DMS 273 treated with DMSO at 0.1 percent for 48 hours (cell line): Measurements from ENCODE around the gene GRAMD4.

Experiments used
- DNase-seq: peaks from one replicate; lab custom pipeline; 2025; lab: John Stamatoyannopoulos, UW

GRAMD4 gene

GRCh38 chr22:46619830-46620501 lies at the start of gene GRAMD4:
Gene GRAMD4, plus strand, starts transcription at chr22:46620386. Its CDS starts 6,414 bp downstream, at chr22:46626800.
- peak; percentile 34 for DNase-seq

- DNase-seq = no peak
Measured at GRCh38 chr22:46571642-46572250, 48.4 kb upstream of the GRAMD4 start.

- DNase-seq = no peak
Measured at GRCh38 chr22:46572911-46573780, 47.0 kb upstream of the GRAMD4 start.

GRCh38 chr22:46573781-46574437 lies 46.3 kb upstream of the GRAMD4 start:
- DNase-seq = no peak

GRCh38 chr22:46574438-46574992 lies 45.7 kb upstream of the GRAMD4 start:
- DNase-seq = no peak

GRCh38 chr22:46574993-46575910 lies 44.9 kb upstream of the GRAMD4 start:
- DNase-seq = no peak

GRCh38 chr22:46575911-46576555 lies 44.2 kb upstream of the GRAMD4 start:
- DNase-seq = no peak

- DNase-seq = no peak
Measured at GRCh38 chr22:46576556-46577367, 43.4 kb upstream of the GRAMD4 start.

GRCh38 chr22:46577368-46578249 lies 42.6 kb upstream of the GRAMD4 start:
- DNase-seq = no peak

- no peak for DNase-seq
Measured at GRCh38 chr22:46578251-46578823, 41.8 kb upstream of the GRAMD4 start.

- DNase-seq = no peak
Measured at GRCh38 chr22:46578824-46579561, 41.2 kb upstream of the GRAMD4 start.

- DNase-seq = no peak
Measured at GRCh38 chr22:46579751-46580449, 40.3 kb upstream of the GRAMD4 start.

GRCh38 chr22:46580940-46581537 lies 39.1 kb upstream of the GRAMD4 start:
- no peak for DNase-seq

- no peak for DNase-seq
Measured at GRCh38 chr22:46581538-46582244, 38.5 kb upstream of the GRAMD4 start.

- DNase-seq = no peak
Measured at GRCh38 chr22:46582281-46582933, 37.8 kb upstream of the GRAMD4 start.
